K562 (cell line): ENCODE data around the gene IRF1. TPM values are rescaled to one million over a fixed set of nuclear protein-coding genes. Genes with fewer than 3 reads are reported as not detected.

ENCODE experiments used
- ARID2 ChIP-seq: fragments of 450-650 bp; IDR thresholded peaks from 2 replicates; pipeline ENCODE4 v1.6.1; 2017; ENCODE audit warnings: antibody characterized with exemption, mild to moderate bottlenecking
- ARID3A ChIP-seq: IDR thresholded peaks from 2 replicates; pipeline ENCODE4 v1.6.1; 2012; ENCODE audit warnings: low read depth, low read length, improper control_type of control experiment, borderline replicate concordance
- HBP1 ChIP-seq: fragments of 450-650 bp; formaldehyde crosslinking; IDR thresholded peaks from 2 replicates; pipeline ENCODE4 v1.4.0; 2022; ENCODE audit warnings: missing genetic modification characterization
- HDAC1 ChIP-seq, 2 experiments: fragments of 450-650 bp; IDR thresholded peaks; 2 replicates each; pipeline ENCODE4 v1.6.1; 2016 to 2017; ENCODE audit warnings: inconsistent platforms in 1 of 2, mild to moderate bottlenecking in 1 of 2, moderate library complexity in 1 of 2
- NCOR1 ChIP-seq: fragments of 450-650 bp; IDR thresholded peaks from 2 replicates; pipeline ENCODE4 v1.6.1; 2016; ENCODE audit warnings: mild to moderate bottlenecking, moderate library complexity
- POLR2A ChIP-seq: fragments of 450-650 bp; conservative IDR thresholded peaks from 2 replicates; pipeline ENCODE4 v1.6.1; 2016
- POLR2AphosphoS5 ChIP-seq: IDR thresholded peaks from 2 replicates; pipeline ENCODE4 v1.6.1; 2011; ENCODE audit warnings: mild to moderate bottlenecking, low read depth, low read length, moderate library complexity; ENCODE audit not compliant: control insufficient read depth, insufficient read depth
- STAT6 ChIP-seq: sonication (generic); formaldehyde crosslinking; IDR thresholded peaks from 2 replicates; pipeline ENCODE4 v1.8.1; 2023; ENCODE audit warnings: mild to moderate bottlenecking, missing genetic modification reagents
- ZNF77 ChIP-seq: fragments of 250-450 bp; sonication (Bioruptor Pico); IDR thresholded peaks from 2 replicates; pipeline ENCODE4 v1.5.0; 2020
- polyA plus RNA-seq, 8 experiments: library from polyadenylated mRNA; depleted of rRNA in 4 of 8; stranded (reverse) in 5 of 8; unstranded in 3 of 8; fragments of >200 nt; fragmentation: Nextera tagmentation in 2 of 8; fragmentation: Illumina TruSeq in 1 of 8; extraction: Ambion mirVana in 2 of 8; extraction: Trizol in 1 of 8; gene quantifications; 2 replicates each; pipeline versions ENCODE4 v1.2.1 to v1.2.3, GENCODE V29; 2011 to 2014; ENCODE audit warnings: inconsistent platforms in 1 of 8, missing spikeins in 1 of 8
- total RNA-seq, 7 experiments: library from RNA; depleted of rRNA in 6 of 7; stranded (reverse); fragments of >200 nt in 6 of 7; fragmentation: Illumina TruSeq in 2 of 7; extraction: Trizol in 2 of 7; gene quantifications; 2 replicates each; pipeline versions ENCODE4 v1.2.1 to v1.2.3, GENCODE V29; 2011 to 2021; ENCODE audit warnings: low replicate concordance in 1 of 7
- TF ChIP-seq, protein P1 (sequence below), 2 experiments: fragments of 450-650 bp; IDR thresholded peaks; 2 replicates each; pipeline ENCODE4 v1.6.1; 2016; ENCODE audit warnings: mild to moderate bottlenecking in 2 of 2, borderline replicate concordance in 1 of 2, low read depth in 1 of 2, moderate library complexity in 1 of 2
- TF ChIP-seq, protein P2 (sequence below): sonication (generic); formaldehyde crosslinking; IDR thresholded peaks from 2 replicates; pipeline ENCODE4 v1.8.1; 2023; ENCODE audit warnings: mild to moderate bottlenecking, missing genetic modification reagents

The IRF1 gene
- total and polyA plus RNA-seq, 9 of the 15 experiments (the other 6 are each of a cell fraction or from before 2014, with no cell fraction given): 1.1 to 12.3 (median 5.9) TPM

GRCh38 chr5:132526974-132527564 is 36.5 kb upstream of the IRF1 start (continued):
- TF ChIP-seq, protein P1, sequence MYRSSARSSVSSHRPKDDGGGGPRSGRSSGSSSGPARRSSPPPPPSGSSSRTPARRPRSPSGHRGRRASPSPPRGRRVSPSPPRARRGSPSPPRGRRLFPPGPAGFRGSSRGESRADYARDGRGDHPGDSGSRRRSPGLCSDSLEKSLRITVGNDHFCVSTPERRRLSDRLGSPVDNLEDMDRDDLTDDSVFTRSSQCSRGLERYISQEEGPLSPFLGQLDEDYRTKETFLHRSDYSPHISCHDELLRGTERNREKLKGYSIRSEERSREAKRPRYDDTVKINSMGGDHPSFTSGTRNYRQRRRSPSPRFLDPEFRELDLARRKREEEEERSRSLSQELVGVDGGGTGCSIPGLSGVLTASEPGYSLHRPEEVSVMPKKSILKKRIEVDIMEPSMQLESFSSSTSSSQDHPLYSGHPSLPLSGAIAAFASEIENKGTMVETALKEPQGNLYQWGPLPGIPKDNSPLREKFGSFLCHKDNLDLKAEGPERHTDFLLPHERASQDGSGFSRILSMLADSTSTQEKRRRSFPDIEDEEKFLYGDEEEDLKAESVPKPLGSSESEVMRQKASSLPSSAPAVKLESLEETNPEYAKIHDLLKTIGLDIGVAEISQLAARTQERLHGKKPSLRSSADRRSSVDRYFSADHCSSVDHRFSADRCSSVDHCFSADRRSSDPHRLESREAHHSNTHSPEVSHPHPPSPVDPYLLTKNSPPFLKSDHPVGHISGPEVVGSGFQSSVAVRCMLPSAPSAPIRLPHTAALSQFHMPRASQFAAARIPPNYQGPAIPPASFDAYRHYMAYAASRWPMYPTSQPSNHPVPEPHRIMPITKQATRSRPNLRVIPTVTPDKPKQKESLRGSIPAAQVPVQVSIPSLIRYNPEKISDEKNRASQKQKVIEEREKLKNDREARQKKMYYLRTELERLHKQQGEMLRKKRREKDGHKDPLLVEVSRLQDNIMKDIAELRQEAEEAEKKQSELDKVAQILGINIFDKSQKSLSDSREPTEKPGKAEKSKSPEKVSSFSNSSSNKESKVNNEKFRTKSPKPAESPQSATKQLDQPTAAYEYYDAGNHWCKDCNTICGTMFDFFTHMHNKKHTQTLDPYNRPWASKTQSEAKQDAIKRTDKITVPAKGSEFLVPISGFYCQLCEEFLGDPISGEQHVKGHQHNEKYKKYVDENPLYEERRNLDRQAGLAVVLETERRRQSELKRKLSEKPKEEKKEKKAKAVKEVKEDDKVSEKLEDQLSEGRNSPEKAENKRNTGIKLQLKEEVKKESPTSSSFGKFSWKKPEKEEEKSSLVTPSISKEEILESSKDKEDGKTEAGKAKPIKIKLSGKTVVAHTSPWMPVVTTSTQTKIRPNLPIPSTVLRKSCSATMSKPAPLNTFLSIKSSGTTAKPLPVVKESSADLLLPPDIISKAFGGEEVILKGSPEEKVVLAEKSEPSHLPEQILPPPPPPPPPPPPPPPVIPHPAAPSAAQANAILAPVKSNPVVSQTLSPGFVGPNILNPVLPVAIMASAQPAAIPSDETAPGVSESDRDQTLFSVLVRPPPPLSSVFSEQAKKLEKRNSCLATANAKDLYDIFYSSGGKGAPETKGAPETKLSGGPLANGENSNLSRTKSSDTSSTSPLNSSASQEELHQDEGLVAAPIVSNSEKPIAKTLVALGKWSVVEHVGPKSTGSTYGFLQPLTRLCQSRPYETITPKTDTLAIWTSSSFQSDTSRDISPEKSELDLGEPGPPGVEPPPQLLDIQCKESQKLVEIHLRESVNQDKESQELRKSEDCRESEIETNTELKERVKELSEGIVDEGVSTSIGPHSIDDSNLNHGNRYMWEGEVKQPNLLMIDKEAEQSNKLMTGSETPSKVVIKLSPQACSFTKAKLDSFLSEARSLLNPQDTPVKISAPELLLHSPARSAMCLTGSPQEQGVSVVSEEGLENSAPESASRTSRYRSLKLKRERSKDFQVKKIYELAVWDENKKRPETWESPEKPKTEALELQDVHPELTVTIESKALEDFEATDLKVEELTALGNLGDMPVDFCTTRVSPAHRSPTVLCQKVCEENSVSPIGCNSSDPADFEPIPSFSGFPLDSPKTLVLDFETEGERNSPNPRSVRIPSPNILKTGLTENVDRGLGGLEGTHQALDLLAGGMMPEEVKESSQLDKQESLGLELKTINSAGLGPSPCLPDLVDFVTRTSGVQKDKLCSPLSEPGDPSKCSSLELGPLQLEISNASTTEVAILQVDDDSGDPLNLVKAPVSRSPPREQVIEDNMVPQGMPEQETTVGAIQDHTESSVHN (IDR thresholded peaks at IDR 0.05; ENCODE audit: borderline replicate concordance in 1 of 2, low read depth in 1 of 2): no peak
- 0 out of 2 replicates have a peak, but pooled peaks have one; percentile 1 for TF ChIP-seq ARID2
- peak in 1 of 2 experiments; percentile 19; a peak in 1 of 4 replicates for TF ChIP-seq HDAC1 (IDR thresholded peaks at IDR 0.05)
- TF ChIP-seq ARID3A: no peak
- no peak for TF ChIP-seq POLR2AphosphoS5
- no peak for TF ChIP-seq HBP1 (CRISPR knock-in tag)
- no peak for TF ChIP-seq POLR2A
- TF ChIP-seq, protein P2, sequence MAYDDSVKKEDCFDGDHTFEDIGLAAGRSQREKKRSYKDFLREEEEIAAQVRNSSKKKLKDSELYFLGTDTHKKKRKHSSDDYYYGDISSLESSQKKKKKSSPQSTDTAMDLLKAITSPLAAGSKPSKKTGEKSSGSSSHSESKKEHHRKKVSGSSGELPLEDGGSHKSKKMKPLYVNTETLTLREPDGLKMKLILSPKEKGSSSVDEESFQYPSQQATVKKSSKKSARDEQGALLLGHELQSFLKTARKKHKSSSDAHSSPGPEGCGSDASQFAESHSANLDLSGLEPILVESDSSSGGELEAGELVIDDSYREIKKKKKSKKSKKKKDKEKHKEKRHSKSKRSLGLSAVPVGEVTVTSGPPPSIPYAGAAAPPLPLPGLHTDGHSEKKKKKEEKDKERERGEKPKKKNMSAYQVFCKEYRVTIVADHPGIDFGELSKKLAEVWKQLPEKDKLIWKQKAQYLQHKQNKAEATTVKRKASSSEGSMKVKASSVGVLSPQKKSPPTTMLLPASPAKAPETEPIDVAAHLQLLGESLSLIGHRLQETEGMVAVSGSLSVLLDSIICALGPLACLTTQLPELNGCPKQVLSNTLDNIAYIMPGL (CRISPR knock-in tag): no peak
- no peak for TF ChIP-seq NCOR1
- no peak for TF ChIP-seq ZNF77 (CRISPR knock-in tag)
- no peak for TF ChIP-seq STAT6 (CRISPR knock-in tag)
